ENCODE results near the gene SNTA1. TPM values are rescaled to one million over a fixed set of nuclear protein-coding genes. Genes with fewer than 3 reads are reported as not detected.
A peak's percentile ranks its signal among the peaks of the same experiment; 100 is the strongest.

SNTA1 gene
- total and polyA plus RNA-seq, 2 of the 13 experiments (the other 11 are each of a cell fraction or from before 2014, with no cell fraction given), result 16.4 to 18.3 TPM

DNA sequence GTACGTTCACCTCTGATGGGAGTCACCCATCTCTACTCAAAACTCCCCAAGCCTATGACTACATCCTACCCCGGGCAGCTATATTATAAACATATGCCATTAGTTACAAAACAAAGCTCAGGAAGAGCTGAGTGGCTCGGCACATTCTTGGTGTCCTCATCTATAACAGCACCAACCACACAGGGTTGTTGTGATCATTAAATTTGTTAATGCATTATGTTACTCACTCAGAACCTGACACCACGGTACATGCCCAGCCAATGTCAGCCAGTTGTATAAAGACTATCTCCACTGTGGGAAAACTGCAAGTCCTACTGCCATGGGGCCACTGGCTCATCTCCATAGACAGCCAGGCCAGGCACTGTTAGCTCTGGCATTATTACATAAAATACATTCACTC, 50.0 kb downstream of the SNTA1 start:
- Histone ChIP-seq H3K4me3 (replicated peaks in 1 of 3; ENCODE audit: insufficient read depth in 1 of 3, low read depth in 2 of 3, low read length in 3 of 3) (no peak overlapping the region), H3K27ac (ENCODE audit: extremely low read length, insufficient read depth, low read length) (peak overlapping the region; percentile 51), H4K20me1 (ENCODE audit: insufficient read depth, low read length) (no peaks in the 10 kb centered on the region), H3K36me3 (replicated peaks in 1 of 2; ENCODE audit: control insufficient read depth in 1 of 2, insufficient read depth in 2 of 2, low read length in 2 of 2) (peaks cover 19 to 66% of the 10 kb centered on the region in 2 experiments), H3K27me3 (ENCODE audit: control insufficient read depth in 1 of 2, insufficient read depth in 2 of 2, low read length in 2 of 2) (no peaks in the 10 kb centered on the region), H3K4me1 (ENCODE audit: insufficient read depth, low read length) (peaks cover 19% of the 10 kb centered on the region), H3K9me3 (ENCODE audit: low read length) (no peaks in the 10 kb centered on the region), H3K4me2 (ENCODE audit: low read depth, low read length) (no peak overlapping the region), H2AFZ (ENCODE audit: low read length) (no peak overlapping the region), H3K9ac (ENCODE audit: insufficient read depth, low read depth, low read length) (no peak overlapping the region), H3K79me2 (ENCODE audit: insufficient read depth, low read length) (peaks cover 15% of the 10 kb centered on the region)
- ChIA-PET CTCF (ENCODE audit: low intra/inter-chr PET ratio, low total read pairs) (no interaction called here), POLR2A (interaction anchor here (1.0 to 1.9 kb wide), 4 partner anchors 8 to 51 kb away, joined by 3 to 26 read pairs (median 9); partner anchors contain the start of genes CDK5RAP1 and SNTA1)
- 95% methylated on average over 4 of the region's 4 CpGs for WGBS (ENCODE audit: low lambda C conversion rate)
- in situ Hi-C loops (cut with HindIII; ENCODE audit: extremely low pct_ligation_motif_present, low pct_unique_long_range_greater_than_20kb), result no loop called here
- FAIRE-seq (no peak), ATAC-seq (peak; percentile 44), DNase-seq (ENCODE audit: low spot score) (no peak)
- TF ChIP-seq ZNF552 (CRISPR knock-in tag; IDR thresholded peaks at IDR 0.05; ENCODE audit: borderline replicate concordance) (no peak), ZNF280D (CRISPR knock-in tag; IDR thresholded peaks at IDR 0.05) (0 out of 2 replicates have a peak, but pooled peaks have one; percentile 14)
- TF ChIP-seq, protein P1, sequence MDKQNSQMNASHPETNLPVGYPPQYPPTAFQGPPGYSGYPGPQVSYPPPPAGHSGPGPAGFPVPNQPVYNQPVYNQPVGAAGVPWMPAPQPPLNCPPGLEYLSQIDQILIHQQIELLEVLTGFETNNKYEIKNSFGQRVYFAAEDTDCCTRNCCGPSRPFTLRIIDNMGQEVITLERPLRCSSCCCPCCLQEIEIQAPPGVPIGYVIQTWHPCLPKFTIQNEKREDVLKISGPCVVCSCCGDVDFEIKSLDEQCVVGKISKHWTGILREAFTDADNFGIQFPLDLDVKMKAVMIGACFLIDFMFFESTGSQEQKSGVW (CRISPR knock-in tag; IDR thresholded peaks at IDR 0.05; ENCODE audit: borderline replicate concordance), result 0 out of 2 replicates have a peak, but pooled peaks have one; percentile 36
- intact Hi-C loops (cut with micrococcal nuclease; ENCODE audit: unreplicated experiment), result no loop called here
- no TSS peak for BruUV-seq (replicated peaks)
